ENCODE data around the gene SMARCC2.

Gene SMARCC2

GRCh38 chr12:56146492-56147460, 42.5 kb downstream of the SMARCC2 start:
- no peak for DNase-seq

- DNase-seq = no peak
Measured at GRCh38 chr12:56145217-56145616, 44.1 kb downstream of the SMARCC2 start.

- no peak for DNase-seq
Measured at GRCh38 chr12:56143870-56144269, 45.4 kb downstream of the SMARCC2 start.

GRCh38 chr12:56143217-56143616, 46.1 kb downstream of the SMARCC2 start:
- DNase-seq = no peak

GRCh38 chr12:56141946-56142784, 47.1 kb downstream of the SMARCC2 start:
- no peak for DNase-seq

GRCh38 chr12:56137853-56138571, 51.3 kb downstream of the SMARCC2 start:
- no peak for DNase-seq

- no peak for DNase-seq
Measured at GRCh38 chr12:56134897-56135296, 54.4 kb downstream of the SMARCC2 start.

- no peak for DNase-seq
Measured at GRCh38 chr12:56130876-56131275, 58.4 kb downstream of the SMARCC2 start.

GRCh38 chr12:56129942-56130495, 59.3 kb downstream of the SMARCC2 start:
- DNase-seq = no peak

- DNase-seq = no peak
Measured at GRCh38 chr12:56129206-56129941, 59.9 kb downstream of the SMARCC2 start.

GRCh38 chr12:56128670-56129205, 60.5 kb downstream of the SMARCC2 start:
- no peak for DNase-seq

GRCh38 chr12:56127888-56128669, 61.2 kb downstream of the SMARCC2 start, which contains the start of gene ESYT1:
Gene ESYT1, plus strand, starts transcription at chr12:56128267. Its CDS starts 53 bp downstream, at chr12:56128320.
- DNase-seq = peak; percentile 83

GRCh38 chr12:56127485-56127887, 61.8 kb downstream of the SMARCC2 start:
- DNase-seq = no peak

- no peak for DNase-seq
Measured at GRCh38 chr12:56126732-56127239, 62.5 kb downstream of the SMARCC2 start.

GRCh38 chr12:56124133-56124532, 65.2 kb downstream of the SMARCC2 start:
- DNase-seq = no peak

- no peak for DNase-seq
Measured at GRCh38 chr12:56122637-56123036, 66.6 kb downstream of the SMARCC2 start.

GRCh38 chr12:56121204-56121870, 67.9 kb downstream of the SMARCC2 start:
- no peak for DNase-seq

GRCh38 chr12:56120158-56120846, 69.0 kb downstream of the SMARCC2 start:
- no peak for DNase-seq

- no peak for DNase-seq
Measured at GRCh38 chr12:56119361-56119796, 69.9 kb downstream of the SMARCC2 start.
